HCT116 (cell line): Measurements from ENCODE around the gene BNIPL.

ENCODE experiments used
- CTCF ChIP-seq, 3 experiments: fragments of 200-600 bp in 1 of 3; sonication (generic) in 1 of 3; IDR thresholded peaks in 2 of 3; conservative IDR thresholded peaks in 1 of 3; 2 replicates each; pipeline ENCODE4 v1.5.1; 2012 to 2017; ENCODE audit warnings: low read depth in 2 of 3, low read length in 2 of 3, antibody characterized with exemption in 1 of 3, borderline replicate concordance in 1 of 3, control low read depth in 1 of 3, mild to moderate bottlenecking in 1 of 3, mixed read lengths in 1 of 3, mixed run types in 1 of 3, moderate library complexity in 1 of 3; ENCODE audit not compliant: insufficient read depth in 1 of 3
- POLR2A ChIP-seq: IDR thresholded peaks from 2 replicates; pipeline ENCODE4 v1.7.0; 2011; ENCODE audit warnings: borderline replicate concordance; ENCODE audit not compliant: insufficient read depth, insufficient read length; ENCODE audit errors: extremely low read depth
- POLR2AphosphoS5 ChIP-seq: IDR thresholded peaks from 2 replicates; pipeline ENCODE4 v1.6.1; 2011; ENCODE audit warnings: mild to moderate bottlenecking, low read depth, low read length, moderate library complexity
- REST ChIP-seq: IDR thresholded peaks from 2 replicates; pipeline ENCODE4 v1.6.1; 2012; ENCODE audit warnings: low read depth

- no peak for TF ChIP-seq POLR2AphosphoS5
- no peak for TF ChIP-seq CTCF (IDR thresholded peaks at IDR 0.05 in 2 of 3, conservative IDR thresholded peaks at IDR 0.05 in 1 of 3; ENCODE audit: borderline replicate concordance in 1 of 3, insufficient read depth in 1 of 3, low read depth in 2 of 3, low read length in 2 of 3)
- TF ChIP-seq REST = no peak
- TF ChIP-seq POLR2A = no peak
Measured at GRCh38 chr1:151005729-151006319, 30.6 kb upstream of the BNIPL start.
